GM23338 (cell line): ENCODE data around the gene CFAP299. TPM values are rescaled to one million over a fixed set of nuclear protein-coding genes. Genes with fewer than 3 reads are reported as not detected.

Experiments
- ATAC-seq: fragments of 200-7000 bp; cut with Tn5 transposase; 3 replicates; pipeline ENCODE4 v1.9.1; 2020
- DNase-seq: peaks from one replicate; pipeline ENCODE4 v3.0.0-alpha.2; 2015; ENCODE audit warnings: low spot score
- H2AFZ ChIP-seq: fragments of 200-600 bp; sonication (generic); 2 replicates; pipeline ENCODE4 v1.8.0; 2016; ENCODE audit warnings: antibody characterized with exemption, mild to moderate bottlenecking, moderate library complexity
- H3F3A ChIP-seq: fragments of 200-600 bp; sonication (generic); replicated peaks from 2 replicates; pipeline ENCODE4 v1.8.0; 2017; ENCODE audit warnings: antibody characterized with exemption, mixed run types, low read depth
- H3K27ac ChIP-seq: fragments of 200-600 bp; sonication (generic); 2 replicates; pipeline ENCODE4 v1.6.1; 2016; ENCODE audit warnings: low read depth
- H3K27me3 ChIP-seq: fragments of 200-600 bp; sonication (generic); 2 replicates; pipeline ENCODE4 v1.8.0; 2016; ENCODE audit warnings: mild to moderate bottlenecking, mixed run types, moderate library complexity; ENCODE audit not compliant: insufficient read depth
- H3K36me3 ChIP-seq: fragments of 200-600 bp; sonication (generic); 2 replicates; pipeline ENCODE4 v1.8.0; 2016; ENCODE audit warnings: mild to moderate bottlenecking; ENCODE audit not compliant: insufficient read depth
- H3K4me1 ChIP-seq: fragments of 200-600 bp; sonication (generic); 2 replicates; pipeline ENCODE4 v1.8.0; 2016; ENCODE audit warnings: mild to moderate bottlenecking, moderate library complexity; ENCODE audit not compliant: insufficient read depth
- H3K4me2 ChIP-seq: fragments of 200-600 bp; sonication (generic); 2 replicates; pipeline ENCODE4 v1.7.1; 2017; ENCODE audit warnings: mixed run types
- H3K4me3 ChIP-seq: fragments of 200-600 bp; sonication (generic); 2 replicates; pipeline ENCODE4 v1.6.1; 2016; ENCODE audit warnings: mixed run types
- H3K79me2 ChIP-seq: fragments of 200-600 bp; sonication (generic); replicated peaks from 2 replicates; pipeline ENCODE4 v1.8.0; 2017; ENCODE audit warnings: mild to moderate bottlenecking; ENCODE audit not compliant: insufficient read depth
- H3K9me2 ChIP-seq: fragments of 200-600 bp; sonication (generic); 2 replicates; pipeline ENCODE4 v1.8.0; 2017; ENCODE audit not compliant: insufficient read depth
- H4K20me1 ChIP-seq: fragments of 200-600 bp; sonication (generic); replicated peaks from 2 replicates; pipeline ENCODE4 v1.8.0; 2017; ENCODE audit warnings: mild to moderate bottlenecking; ENCODE audit not compliant: insufficient read depth
- H3K27ac Mint-ChIP-seq: 2 replicates; pipeline ENCODE4 v1.8.0; 2020; ENCODE audit warnings: inconsistent platforms, mild to moderate bottlenecking, moderate library complexity, mixed read lengths
- H3K27me3 Mint-ChIP-seq: 3 replicates; pipeline ENCODE4 v1.8.0; 2022; ENCODE audit warnings: low read depth, mild to moderate bottlenecking, moderate library complexity, mixed read lengths, inconsistent platforms; ENCODE audit not compliant: insufficient read depth, poor library complexity
- H3K36me3 Mint-ChIP-seq: 3 replicates; pipeline ENCODE4 v1.8.0; 2021; ENCODE audit warnings: low read depth, mild to moderate bottlenecking, inconsistent platforms, moderate library complexity, mixed read lengths
- H3K4me1 Mint-ChIP-seq: 3 replicates; pipeline ENCODE4 v1.8.0; 2020; ENCODE audit warnings: mild to moderate bottlenecking, inconsistent platforms, mixed read lengths
- H3K4me3 Mint-ChIP-seq: 3 replicates; pipeline ENCODE4 v1.8.0; 2021; ENCODE audit warnings: moderate library complexity, mild to moderate bottlenecking, inconsistent platforms, mixed read lengths
- H3K9me3 Mint-ChIP-seq: 3 replicates; pipeline ENCODE4 v1.8.0; 2020; ENCODE audit warnings: moderate library complexity, mild to moderate bottlenecking, inconsistent platforms, mixed read lengths
- CREB1 ChIP-seq: fragments of 250-450 bp; sonication (Bioruptor Pico); IDR thresholded peaks from 2 replicates; pipeline ENCODE4 v1.5.0; 2020; ENCODE audit warnings: low read depth, mild to moderate bottlenecking, moderate library complexity
- EZH2 ChIP-seq: fragments of 200-600 bp; sonication (generic); IDR thresholded peaks from one replicate; pipeline ENCODE4 v1.8.0; 2017; ENCODE audit warnings: antibody characterized with exemption, mild to moderate bottlenecking, low read depth; ENCODE audit not compliant: unreplicated experiment
- EZH2phosphoT487 ChIP-seq: fragments of 200-600 bp; sonication (generic); IDR thresholded peaks from one replicate; pipeline ENCODE4 v1.8.1; 2018; ENCODE audit warnings: antibody characterized with exemption; ENCODE audit not compliant: unreplicated experiment
- JUNB ChIP-seq: IDR thresholded peaks from one replicate; pipeline ENCODE4 v1.6.1; 2016; ENCODE audit warnings: antibody characterized with exemption; ENCODE audit not compliant: unreplicated experiment
- NANOG ChIP-seq: IDR thresholded peaks from 2 replicates; pipeline ENCODE4 v1.6.1; 2016; ENCODE audit warnings: antibody characterized with exemption, borderline replicate concordance
- POLR2AphosphoS5 ChIP-seq: IDR thresholded peaks from 2 replicates; pipeline ENCODE4 v1.6.1; 2016; ENCODE audit warnings: antibody characterized with exemption, low read depth
- STAT1 ChIP-seq: IDR thresholded peaks from one replicate; pipeline ENCODE4 v1.6.1; 2016; ENCODE audit warnings: antibody characterized with exemption; ENCODE audit not compliant: unreplicated experiment
- ZNF114 ChIP-seq: fragments of 250-450 bp; sonication (Bioruptor Pico); IDR thresholded peaks from 2 replicates; pipeline ENCODE4 v1.5.0; 2020; ENCODE audit warnings: mild to moderate bottlenecking, moderate library complexity
- ZNF331 ChIP-seq: fragments of 250-450 bp; sonication (Bioruptor Pico); IDR thresholded peaks from 2 replicates; pipeline ENCODE4 v1.5.0; 2020; ENCODE audit warnings: low read depth, mild to moderate bottlenecking, moderate library complexity
- polyA plus RNA-seq: library from polyadenylated mRNA; unstranded; fragments of >200 nt; fragmentation: Nextera tagmentation; extraction: Ambion mirVana; gene quantifications from 2 replicates; pipeline ENCODE4 v1.2.1, GENCODE V29; 2016
- total RNA-seq: library from RNA; depleted of rRNA; stranded (reverse); fragments of >200 nt; shearing (Covaris generic); gene quantifications from 2 replicates; pipeline ENCODE4 v1.2.3, GENCODE V29; 2014
- TF ChIP-seq, protein P1 (sequence below): IDR thresholded peaks from 2 replicates; pipeline ENCODE4 v1.6.1; 2016; ENCODE audit warnings: antibody characterized with exemption
- TF ChIP-seq, protein P2 (sequence below): fragments of 250-450 bp; sonication (Bioruptor Pico); IDR thresholded peaks from 2 replicates; pipeline ENCODE4 v1.5.0; 2020; ENCODE audit warnings: mild to moderate bottlenecking, moderate library complexity
- TF ChIP-seq, protein P3 (sequence below), 2 experiments: fragments of 200-600 bp in 1 of 2; sonication (generic) in 1 of 2; conservative IDR thresholded peaks; 2 replicates each; pipeline versions ENCODE4 v1.5.1 to v1.6.1; 2016 to 2017; ENCODE audit warnings: antibody characterized with exemption in 2 of 2, low read depth in 2 of 2, mild to moderate bottlenecking in 2 of 2, moderate library complexity in 1 of 2
- TF ChIP-seq, protein P4 (sequence below): IDR thresholded peaks from one replicate; pipeline ENCODE4 v1.6.1; 2018; ENCODE audit warnings: antibody characterized with exemption; ENCODE audit not compliant: unreplicated experiment

CFAP299 gene
- total and polyA plus RNA-seq, 2 experiments from 2014 or later: not detected

DNA sequence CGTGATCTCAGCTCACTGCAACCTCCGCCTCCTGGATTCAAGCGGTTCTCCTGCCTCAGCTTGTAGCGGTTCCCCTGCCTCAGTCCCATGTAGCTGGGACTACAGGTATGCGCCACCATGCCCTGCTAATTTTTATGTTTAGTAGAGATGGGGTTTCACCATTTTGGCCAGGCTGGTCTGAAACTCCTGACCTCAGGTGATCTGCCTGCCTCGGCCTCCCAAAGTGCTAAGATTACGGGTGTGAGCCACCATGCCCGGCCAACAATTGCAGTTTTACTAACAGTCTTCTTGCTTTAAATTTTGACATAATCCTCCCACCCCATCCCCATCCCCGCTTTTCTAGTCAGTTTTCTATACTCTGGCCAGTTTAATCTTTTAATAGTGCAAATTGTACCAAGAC lies 112.0 kb downstream of the CFAP299 start (continued):
- no peak for TF ChIP-seq CREB1 (CRISPR knock-in tag)
- no peak for TF ChIP-seq ZNF331 (CRISPR knock-in tag)

DNA sequence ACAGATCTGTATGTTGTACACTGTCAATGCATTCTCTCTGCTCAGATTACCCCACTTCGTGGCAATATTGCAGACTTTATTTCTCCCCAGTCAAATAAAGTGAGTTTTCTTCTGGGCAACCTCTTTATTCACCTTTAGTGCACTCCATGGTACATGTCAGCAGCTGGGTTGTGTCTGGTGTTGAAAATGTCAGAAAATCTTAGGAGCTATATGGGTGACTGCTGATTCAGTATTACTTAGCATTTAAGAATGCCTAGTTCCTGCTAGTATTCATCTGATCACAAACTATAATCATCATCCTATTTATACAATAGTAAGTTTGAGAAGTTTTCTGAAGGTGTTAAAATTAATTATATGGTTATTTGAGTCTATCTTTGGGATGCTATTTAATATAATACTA lies 112.5 kb downstream of the CFAP299 start:
- Mint-ChIP-seq H3K27ac (no peak overlapping the region), H3K4me3 (no peak overlapping the region), H3K9me3 (peaks cover 3% of the 10 kb centered on the region; the same call in 2 of the 3 replicates), H3K36me3 (0 out of 3 replicates have a peak, but pooled peaks cover 2% of the 10 kb centered on the region), H3K27me3 (no peaks in the 10 kb centered on the region), H3K4me1 (no peaks in the 10 kb centered on the region)
- Histone ChIP-seq H3K4me2 (no peak overlapping the region), H3K4me1 (no peaks in the 10 kb centered on the region), H3K27ac (no peak overlapping the region), H4K20me1 (no peaks in the 10 kb centered on the region), H3K9me2 (no peaks in the 10 kb centered on the region; the same call in 1 of the 2 replicates), H3K4me3 (no peak overlapping the region), H3F3A (no peaks in the 10 kb centered on the region), H2AFZ (0 out of 2 replicates have a peak overlapping the region, but pooled peaks have one; percentile 5), H3K79me2 (no peaks in the 10 kb centered on the region), H3K27me3 (no peaks in the 10 kb centered on the region), H3K36me3 (no peaks in the 10 kb centered on the region)
- DNase-seq (no peak), ATAC-seq (no peak)
- TF ChIP-seq, protein P1, sequence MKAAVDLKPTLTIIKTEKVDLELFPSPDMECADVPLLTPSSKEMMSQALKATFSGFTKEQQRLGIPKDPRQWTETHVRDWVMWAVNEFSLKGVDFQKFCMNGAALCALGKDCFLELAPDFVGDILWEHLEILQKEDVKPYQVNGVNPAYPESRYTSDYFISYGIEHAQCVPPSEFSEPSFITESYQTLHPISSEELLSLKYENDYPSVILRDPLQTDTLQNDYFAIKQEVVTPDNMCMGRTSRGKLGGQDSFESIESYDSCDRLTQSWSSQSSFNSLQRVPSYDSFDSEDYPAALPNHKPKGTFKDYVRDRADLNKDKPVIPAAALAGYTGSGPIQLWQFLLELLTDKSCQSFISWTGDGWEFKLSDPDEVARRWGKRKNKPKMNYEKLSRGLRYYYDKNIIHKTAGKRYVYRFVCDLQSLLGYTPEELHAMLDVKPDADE: no peak
- TF ChIP-seq ZNF114 (CRISPR knock-in tag) (no peak), CREB1 (CRISPR knock-in tag) (no peak), EZH2 (no peak), NANOG (no peak), POLR2AphosphoS5 (no peak), JUNB (no peak), ZNF331 (CRISPR knock-in tag) (no peak), STAT1 (no peak), EZH2phosphoT487 (no peak)
- TF ChIP-seq, protein P2, sequence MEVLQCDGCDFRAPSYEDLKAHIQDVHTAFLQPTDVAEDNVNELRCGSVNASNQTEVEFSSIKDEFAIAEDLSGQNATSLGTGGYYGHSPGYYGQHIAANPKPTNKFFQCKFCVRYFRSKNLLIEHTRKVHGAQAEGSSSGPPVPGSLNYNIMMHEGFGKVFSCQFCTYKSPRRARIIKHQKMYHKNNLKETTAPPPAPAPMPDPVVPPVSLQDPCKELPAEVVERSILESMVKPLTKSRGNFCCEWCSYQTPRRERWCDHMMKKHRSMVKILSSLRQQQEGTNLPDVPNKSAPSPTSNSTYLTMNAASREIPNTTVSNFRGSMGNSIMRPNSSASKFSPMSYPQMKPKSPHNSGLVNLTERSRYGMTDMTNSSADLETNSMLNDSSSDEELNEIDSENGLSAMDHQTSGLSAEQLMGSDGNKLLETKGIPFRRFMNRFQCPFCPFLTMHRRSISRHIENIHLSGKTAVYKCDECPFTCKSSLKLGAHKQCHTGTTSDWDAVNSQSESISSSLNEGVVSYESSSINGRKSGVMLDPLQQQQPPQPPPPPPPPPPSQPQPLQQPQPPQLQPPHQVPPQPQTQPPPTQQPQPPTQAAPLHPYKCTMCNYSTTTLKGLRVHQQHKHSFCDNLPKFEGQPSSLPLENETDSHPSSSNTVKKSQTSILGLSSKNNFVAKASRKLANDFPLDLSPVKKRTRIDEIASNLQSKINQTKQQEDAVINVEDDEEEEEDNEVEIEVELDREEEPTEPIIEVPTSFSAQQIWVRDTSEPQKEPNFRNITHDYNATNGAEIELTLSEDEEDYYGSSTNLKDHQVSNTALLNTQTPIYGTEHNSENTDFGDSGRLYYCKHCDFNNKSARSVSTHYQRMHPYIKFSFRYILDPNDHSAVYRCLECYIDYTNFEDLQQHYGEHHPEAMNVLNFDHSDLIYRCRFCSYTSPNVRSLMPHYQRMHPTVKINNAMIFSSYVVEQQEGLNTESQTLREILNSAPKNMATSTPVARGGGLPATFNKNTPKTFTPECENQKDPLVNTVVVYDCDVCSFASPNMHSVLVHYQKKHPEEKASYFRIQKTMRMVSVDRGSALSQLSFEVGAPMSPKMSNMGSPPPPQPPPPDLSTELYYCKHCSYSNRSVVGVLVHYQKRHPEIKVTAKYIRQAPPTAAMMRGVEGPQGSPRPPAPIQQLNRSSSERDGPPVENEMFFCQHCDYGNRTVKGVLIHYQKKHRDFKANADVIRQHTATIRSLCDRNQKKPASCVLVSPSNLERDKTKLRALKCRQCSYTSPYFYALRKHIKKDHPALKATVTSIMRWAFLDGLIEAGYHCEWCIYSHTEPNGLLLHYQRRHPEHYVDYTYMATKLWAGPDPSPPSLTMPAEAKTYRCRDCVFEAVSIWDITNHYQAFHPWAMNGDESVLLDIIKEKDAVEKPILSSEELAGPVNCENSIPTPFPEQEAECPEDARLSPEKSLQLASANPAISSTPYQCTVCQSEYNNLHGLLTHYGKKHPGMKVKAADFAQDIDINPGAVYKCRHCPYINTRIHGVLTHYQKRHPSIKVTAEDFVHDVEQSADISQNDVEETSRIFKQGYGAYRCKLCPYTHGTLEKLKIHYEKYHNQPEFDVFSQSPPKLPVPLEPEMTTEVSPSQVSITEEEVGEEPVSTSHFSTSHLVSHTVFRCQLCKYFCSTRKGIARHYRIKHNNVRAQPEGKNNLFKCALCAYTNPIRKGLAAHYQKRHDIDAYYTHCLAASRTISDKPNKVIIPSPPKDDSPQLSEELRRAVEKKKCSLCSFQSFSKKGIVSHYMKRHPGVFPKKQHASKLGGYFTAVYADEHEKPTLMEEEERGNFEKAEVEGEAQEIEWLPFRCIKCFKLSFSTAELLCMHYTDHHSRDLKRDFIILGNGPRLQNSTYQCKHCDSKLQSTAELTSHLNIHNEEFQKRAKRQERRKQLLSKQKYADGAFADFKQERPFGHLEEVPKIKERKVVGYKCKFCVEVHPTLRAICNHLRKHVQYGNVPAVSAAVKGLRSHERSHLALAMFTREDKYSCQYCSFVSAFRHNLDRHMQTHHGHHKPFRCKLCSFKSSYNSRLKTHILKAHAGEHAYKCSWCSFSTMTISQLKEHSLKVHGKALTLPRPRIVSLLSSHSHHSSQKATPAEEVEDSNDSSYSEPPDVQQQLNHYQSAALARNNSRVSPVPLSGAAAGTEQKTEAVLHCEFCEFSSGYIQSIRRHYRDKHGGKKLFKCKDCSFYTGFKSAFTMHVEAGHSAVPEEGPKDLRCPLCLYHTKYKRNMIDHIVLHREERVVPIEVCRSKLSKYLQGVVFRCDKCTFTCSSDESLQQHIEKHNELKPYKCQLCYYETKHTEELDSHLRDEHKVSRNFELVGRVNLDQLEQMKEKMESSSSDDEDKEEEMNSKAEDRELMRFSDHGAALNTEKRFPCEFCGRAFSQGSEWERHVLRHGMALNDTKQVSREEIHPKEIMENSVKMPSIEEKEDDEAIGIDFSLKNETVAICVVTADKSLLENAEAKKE (CRISPR knock-in tag): no peak
- TF ChIP-seq, protein P3, sequence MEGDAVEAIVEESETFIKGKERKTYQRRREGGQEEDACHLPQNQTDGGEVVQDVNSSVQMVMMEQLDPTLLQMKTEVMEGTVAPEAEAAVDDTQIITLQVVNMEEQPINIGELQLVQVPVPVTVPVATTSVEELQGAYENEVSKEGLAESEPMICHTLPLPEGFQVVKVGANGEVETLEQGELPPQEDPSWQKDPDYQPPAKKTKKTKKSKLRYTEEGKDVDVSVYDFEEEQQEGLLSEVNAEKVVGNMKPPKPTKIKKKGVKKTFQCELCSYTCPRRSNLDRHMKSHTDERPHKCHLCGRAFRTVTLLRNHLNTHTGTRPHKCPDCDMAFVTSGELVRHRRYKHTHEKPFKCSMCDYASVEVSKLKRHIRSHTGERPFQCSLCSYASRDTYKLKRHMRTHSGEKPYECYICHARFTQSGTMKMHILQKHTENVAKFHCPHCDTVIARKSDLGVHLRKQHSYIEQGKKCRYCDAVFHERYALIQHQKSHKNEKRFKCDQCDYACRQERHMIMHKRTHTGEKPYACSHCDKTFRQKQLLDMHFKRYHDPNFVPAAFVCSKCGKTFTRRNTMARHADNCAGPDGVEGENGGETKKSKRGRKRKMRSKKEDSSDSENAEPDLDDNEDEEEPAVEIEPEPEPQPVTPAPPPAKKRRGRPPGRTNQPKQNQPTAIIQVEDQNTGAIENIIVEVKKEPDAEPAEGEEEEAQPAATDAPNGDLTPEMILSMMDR (conservative IDR thresholded peaks at IDR 0.05; ENCODE audit: low read depth in 2 of 2): no peak
- TF ChIP-seq, protein P4, sequence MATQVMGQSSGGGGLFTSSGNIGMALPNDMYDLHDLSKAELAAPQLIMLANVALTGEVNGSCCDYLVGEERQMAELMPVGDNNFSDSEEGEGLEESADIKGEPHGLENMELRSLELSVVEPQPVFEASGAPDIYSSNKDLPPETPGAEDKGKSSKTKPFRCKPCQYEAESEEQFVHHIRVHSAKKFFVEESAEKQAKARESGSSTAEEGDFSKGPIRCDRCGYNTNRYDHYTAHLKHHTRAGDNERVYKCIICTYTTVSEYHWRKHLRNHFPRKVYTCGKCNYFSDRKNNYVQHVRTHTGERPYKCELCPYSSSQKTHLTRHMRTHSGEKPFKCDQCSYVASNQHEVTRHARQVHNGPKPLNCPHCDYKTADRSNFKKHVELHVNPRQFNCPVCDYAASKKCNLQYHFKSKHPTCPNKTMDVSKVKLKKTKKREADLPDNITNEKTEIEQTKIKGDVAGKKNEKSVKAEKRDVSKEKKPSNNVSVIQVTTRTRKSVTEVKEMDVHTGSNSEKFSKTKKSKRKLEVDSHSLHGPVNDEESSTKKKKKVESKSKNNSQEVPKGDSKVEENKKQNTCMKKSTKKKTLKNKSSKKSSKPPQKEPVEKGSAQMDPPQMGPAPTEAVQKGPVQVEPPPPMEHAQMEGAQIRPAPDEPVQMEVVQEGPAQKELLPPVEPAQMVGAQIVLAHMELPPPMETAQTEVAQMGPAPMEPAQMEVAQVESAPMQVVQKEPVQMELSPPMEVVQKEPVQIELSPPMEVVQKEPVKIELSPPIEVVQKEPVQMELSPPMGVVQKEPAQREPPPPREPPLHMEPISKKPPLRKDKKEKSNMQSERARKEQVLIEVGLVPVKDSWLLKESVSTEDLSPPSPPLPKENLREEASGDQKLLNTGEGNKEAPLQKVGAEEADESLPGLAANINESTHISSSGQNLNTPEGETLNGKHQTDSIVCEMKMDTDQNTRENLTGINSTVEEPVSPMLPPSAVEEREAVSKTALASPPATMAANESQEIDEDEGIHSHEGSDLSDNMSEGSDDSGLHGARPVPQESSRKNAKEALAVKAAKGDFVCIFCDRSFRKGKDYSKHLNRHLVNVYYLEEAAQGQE: no peak
